ENCODE results near the gene PODN.

PODN gene

GRCh38 chr1:53133261-53134041 is 71.4 kb downstream of the PODN start:
- DNase-seq (ENCODE audit: low spot score), result no peak

- DNase-seq (ENCODE audit: low spot score), result no peak
Observed at GRCh38 chr1:53134042-53134485, 72.1 kb downstream of the PODN start.

All from NAMALWA (cell line).